HEK293 (cell line): Measurements from ENCODE around the gene KRTAP10-1.

Experiments used
- CTCF ChIP-seq: fragments of 450-650 bp; formaldehyde crosslinking; IDR thresholded peaks from 2 replicates; pipeline ENCODE4 v1.5.1; 2016; ENCODE audit warnings: missing biosample characterization, missing genetic modification characterization
- KLF10 ChIP-seq: fragments of 450-650 bp; IDR thresholded peaks from 2 replicates; pipeline ENCODE4 v1.5.1; 2018; ENCODE audit warnings: missing biosample characterization, mild to moderate bottlenecking, missing genetic modification characterization

GRCh38 chr21:44526096-44526997 is 13.6 kb downstream of the KRTAP10-1 start:
- TF ChIP-seq KLF10 (tag by site-specific recombination), result no peak
- no peak for TF ChIP-seq CTCF (tag by site-specific recombination)
